ENCODE results near the gene CNTNAP5. TPM values are rescaled to one million over a fixed set of nuclear protein-coding genes. Genes with fewer than 3 reads are reported as not detected.

The CNTNAP5 gene
- total RNA-seq, 1 donor from 2014 or later = not detected

DNA sequence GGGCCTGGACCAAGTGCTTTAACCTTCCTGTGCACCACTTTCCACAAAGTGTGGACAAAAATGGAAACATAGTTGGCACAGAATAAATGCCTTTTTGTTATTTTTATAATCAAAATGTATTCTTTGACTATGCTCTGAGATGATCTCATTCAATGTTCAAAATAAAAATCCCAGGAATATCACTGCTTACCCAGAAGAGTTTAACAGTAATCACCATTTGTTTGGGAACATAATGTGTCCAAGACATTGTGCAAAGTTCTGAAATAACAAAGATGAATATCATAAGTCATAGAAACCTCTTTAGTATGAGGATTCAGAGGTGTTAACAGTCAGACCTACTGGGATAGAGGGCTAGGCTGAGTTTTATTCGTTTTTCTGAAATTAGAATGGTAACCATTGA is 668.1 kb downstream of the CNTNAP5 start:
- TF ChIP-seq, protein P1, sequence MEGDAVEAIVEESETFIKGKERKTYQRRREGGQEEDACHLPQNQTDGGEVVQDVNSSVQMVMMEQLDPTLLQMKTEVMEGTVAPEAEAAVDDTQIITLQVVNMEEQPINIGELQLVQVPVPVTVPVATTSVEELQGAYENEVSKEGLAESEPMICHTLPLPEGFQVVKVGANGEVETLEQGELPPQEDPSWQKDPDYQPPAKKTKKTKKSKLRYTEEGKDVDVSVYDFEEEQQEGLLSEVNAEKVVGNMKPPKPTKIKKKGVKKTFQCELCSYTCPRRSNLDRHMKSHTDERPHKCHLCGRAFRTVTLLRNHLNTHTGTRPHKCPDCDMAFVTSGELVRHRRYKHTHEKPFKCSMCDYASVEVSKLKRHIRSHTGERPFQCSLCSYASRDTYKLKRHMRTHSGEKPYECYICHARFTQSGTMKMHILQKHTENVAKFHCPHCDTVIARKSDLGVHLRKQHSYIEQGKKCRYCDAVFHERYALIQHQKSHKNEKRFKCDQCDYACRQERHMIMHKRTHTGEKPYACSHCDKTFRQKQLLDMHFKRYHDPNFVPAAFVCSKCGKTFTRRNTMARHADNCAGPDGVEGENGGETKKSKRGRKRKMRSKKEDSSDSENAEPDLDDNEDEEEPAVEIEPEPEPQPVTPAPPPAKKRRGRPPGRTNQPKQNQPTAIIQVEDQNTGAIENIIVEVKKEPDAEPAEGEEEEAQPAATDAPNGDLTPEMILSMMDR (IDR thresholded peaks at IDR 0.05; ENCODE audit: insufficient read depth, low read length, poor library complexity, severe bottlenecking) = no peak
- Histone ChIP-seq H3K4me3 (ENCODE audit: low read depth, low read length) (no peak overlapping the region), H3K27me3 (ENCODE audit: control insufficient read depth, insufficient read depth, low read length) (no peaks in the 10 kb centered on the region), H3K36me3 (ENCODE audit: control insufficient read depth, insufficient read depth, low read length) (no peaks in the 10 kb centered on the region)
- DNase-seq (ENCODE audit: low read depth) = no peak

DNA sequence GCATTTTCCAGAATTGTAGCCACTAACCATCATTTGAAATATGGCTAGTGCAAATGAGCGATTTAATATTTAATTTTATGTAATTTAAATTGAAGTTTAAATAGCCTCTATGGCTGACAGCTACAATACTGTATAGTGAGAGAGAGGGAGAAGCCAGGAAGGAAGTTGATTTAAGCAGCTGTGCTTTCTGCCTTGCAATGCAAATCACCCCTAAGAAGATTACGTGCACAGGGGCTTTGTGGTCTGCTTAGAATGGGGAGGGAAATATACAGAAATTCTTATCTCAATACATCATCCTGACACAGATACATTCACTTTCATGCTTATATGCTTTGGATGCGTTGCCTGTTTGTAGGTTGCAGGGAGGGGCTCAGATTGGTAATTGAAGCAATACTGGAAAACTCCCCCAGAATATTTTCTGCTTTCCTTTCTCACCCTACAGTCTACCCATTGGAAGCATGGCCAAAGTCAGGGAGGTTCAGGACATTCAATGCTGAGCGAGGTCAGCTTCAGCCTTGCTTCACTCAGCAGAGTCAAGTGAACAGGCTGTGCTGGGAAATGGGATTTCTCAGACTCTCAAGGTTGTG is 674.0 kb downstream of the CNTNAP5 start:
- Histone ChIP-seq H3K27me3 (ENCODE audit: control insufficient read depth, insufficient read depth, low read length) (no peaks in the 10 kb centered on the region), H3K4me3 (ENCODE audit: low read depth, low read length) (no peak overlapping the region), H3K36me3 (ENCODE audit: control insufficient read depth, insufficient read depth, low read length) (no peaks in the 10 kb centered on the region)
- TF ChIP-seq, protein P1 (IDR thresholded peaks at IDR 0.05; ENCODE audit: insufficient read depth, low read length, poor library complexity, severe bottlenecking) = no peak
- DNase-seq (ENCODE audit: low read depth) = no peak

DNA sequence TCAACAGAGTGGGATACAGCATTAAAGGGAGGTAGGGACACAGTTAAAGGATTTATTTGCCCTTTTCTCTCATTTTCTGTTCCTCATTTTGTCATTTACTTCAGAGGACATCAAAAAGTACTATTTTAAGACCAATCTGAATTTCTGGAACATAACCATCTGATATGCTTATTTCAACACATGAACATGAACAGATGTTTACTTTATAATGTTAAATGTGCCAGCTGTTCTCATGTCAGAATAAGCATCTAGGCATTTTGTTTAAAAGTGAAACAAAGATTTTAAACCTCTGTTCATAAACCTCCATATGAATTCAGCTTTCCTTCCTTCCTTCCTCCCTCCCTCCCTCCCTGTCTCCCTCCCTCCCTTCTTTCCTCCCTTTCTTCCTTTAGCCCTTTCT is 677.7 kb downstream of the CNTNAP5 start:
- DNase-seq (ENCODE audit: low read depth) = no peak
- TF ChIP-seq, protein P1 (IDR thresholded peaks at IDR 0.05; ENCODE audit: insufficient read depth, low read length, poor library complexity, severe bottlenecking) = no peak
- Histone ChIP-seq H3K36me3 (ENCODE audit: control insufficient read depth, insufficient read depth, low read length) (no peaks in the 10 kb centered on the region), H3K27me3 (ENCODE audit: control insufficient read depth, insufficient read depth, low read length) (no peaks in the 10 kb centered on the region), H3K4me3 (ENCODE audit: low read depth, low read length) (no peak overlapping the region)

DNA sequence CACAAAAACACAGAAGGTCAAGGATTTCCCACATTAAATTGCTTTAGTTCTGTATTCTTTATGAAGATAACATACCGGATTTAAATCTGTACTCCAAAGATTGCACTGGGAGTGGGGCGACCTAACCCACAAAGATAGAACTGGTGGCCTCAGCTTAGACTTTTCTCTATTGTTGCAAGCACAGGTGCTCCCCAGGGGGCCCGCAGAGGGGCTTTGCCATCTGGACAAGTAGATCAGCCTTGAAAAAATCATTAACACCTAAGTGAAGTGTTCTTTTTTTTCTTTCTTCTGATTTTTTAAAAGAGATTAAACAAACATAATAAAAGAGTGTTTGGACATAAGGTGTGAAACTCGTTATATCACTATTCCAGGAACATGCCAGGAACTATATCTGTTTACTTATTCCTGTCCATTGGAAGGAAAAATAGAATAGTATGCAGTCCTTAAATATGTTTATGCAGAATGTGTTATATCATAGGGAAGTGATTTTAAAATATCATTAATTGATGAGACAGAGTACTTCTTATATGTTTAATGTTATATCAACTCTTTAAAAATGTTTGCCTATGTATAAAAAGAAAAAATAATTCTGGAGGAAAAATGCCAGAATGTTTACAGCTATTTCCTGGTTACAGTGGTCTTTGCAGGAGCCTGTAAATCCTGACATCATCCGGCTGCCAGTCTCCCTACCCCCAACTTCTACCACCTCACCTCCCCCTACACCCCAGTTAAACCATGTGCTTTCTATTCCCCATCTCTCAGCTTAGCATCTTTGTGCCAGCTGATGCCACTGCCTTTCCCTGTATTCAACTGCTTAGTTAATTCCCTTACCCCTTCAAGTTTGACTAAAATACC is 679.2 kb downstream of the CNTNAP5 start:
- no peak overlapping the region for H3K4me3 ChIP-seq (ENCODE audit: low read depth, low read length)
- H3K36me3 ChIP-seq (ENCODE audit: control insufficient read depth, insufficient read depth, low read length) = no peaks in the 10 kb centered on the region
- TF ChIP-seq, protein P1 (IDR thresholded peaks at IDR 0.05; ENCODE audit: insufficient read depth, low read length, poor library complexity, severe bottlenecking) = no peak
- no peaks in the 10 kb centered on the region for H3K27me3 ChIP-seq (ENCODE audit: control insufficient read depth, insufficient read depth, low read length)
- DNase-seq (ENCODE audit: low read depth) = no peak

DNA sequence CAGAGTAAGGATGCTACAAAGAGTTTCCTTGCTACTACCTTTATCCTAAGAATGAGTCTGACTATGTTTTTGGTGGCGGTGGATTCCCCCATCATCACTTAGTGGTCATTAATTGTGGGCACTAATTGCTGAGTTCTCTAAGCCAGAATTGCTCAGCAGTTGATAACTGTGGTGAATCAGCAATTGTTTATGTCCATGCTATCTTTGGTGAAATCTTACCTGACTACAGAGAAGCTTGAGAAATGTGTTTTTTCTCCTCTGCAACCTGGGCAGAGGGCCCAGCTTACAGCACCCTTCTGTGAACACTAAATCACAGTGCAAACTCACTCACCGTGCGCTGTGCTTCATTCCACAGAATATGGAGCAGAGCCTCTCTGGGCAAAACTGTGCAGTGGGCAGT is 683.6 kb downstream of the CNTNAP5 start:
- no peaks in the 10 kb centered on the region for H3K27me3 ChIP-seq (ENCODE audit: control insufficient read depth, insufficient read depth, low read length)
- H3K36me3 ChIP-seq (ENCODE audit: control insufficient read depth, insufficient read depth, low read length) = no peaks in the 10 kb centered on the region
- TF ChIP-seq, protein P1 (IDR thresholded peaks at IDR 0.05; ENCODE audit: insufficient read depth, low read length, poor library complexity, severe bottlenecking) = no peak

More for the DNA sequence above, 683.6 kb downstream of the CNTNAP5 start:
- DNase-seq (ENCODE audit: low read depth) = no peak
- H3K4me3 ChIP-seq (ENCODE audit: low read depth, low read length) = no peak overlapping the region

Measured in kidney epithelial cell (primary cell).